GM19328 (cell line): ENCODE data around the gene BMX.

Experiments used
- ATAC-seq: cut with Tn5 transposase; IDR thresholded peaks from one replicate; pipeline ENCODE4 v1.9.1; 2021; ENCODE audit warnings: mild to moderate bottlenecking, moderate library complexity; ENCODE audit not compliant: unreplicated experiment

BMX gene

GRCh38 chrX:15567886-15568616 lies 67.4 kb downstream of the BMX start:
- no peak for ATAC-seq

GRCh38 chrX:15570145-15570544 lies 69.5 kb downstream of the BMX start:
- ATAC-seq: no peak

GRCh38 chrX:15574017-15574416 lies 73.4 kb downstream of the BMX start:
- ATAC-seq: no peak

- no peak for ATAC-seq
Observed at GRCh38 chrX:15576019-15576418, 75.4 kb downstream of the BMX start.

GRCh38 chrX:15579778-15580747 lies 79.5 kb downstream of the BMX start:
- no peak for ATAC-seq

GRCh38 chrX:15594371-15594770 lies 93.8 kb downstream of the BMX start:
- ATAC-seq: no peak

GRCh38 chrX:15598026-15598425 lies 97.4 kb downstream of the BMX start:
- ATAC-seq: no peak

GRCh38 chrX:15599461-15599860 lies 98.9 kb downstream of the BMX start:
- ATAC-seq: no peak

GRCh38 chrX:15600049-15600448 lies 99.4 kb downstream of the BMX start:
- no peak for ATAC-seq

GRCh38 chrX:15600745-15601144 lies 100.1 kb downstream of the BMX start, which contains the start of gene ACE2:
ACE2 (minus strand) TSS chrX:15600960; CDS start chrX:15600911, 49 bp downstream.
- no peak for ATAC-seq

GRCh38 chrX:15601932-15602331 lies 101.3 kb downstream of the BMX start:
- ATAC-seq: no peak

- ATAC-seq: no peak
Observed at GRCh38 chrX:15602761-15603160, 102.2 kb downstream of the BMX start.

- ATAC-seq: no peak
Observed at GRCh38 chrX:15605226-15605625, 104.6 kb downstream of the BMX start.
